GM12878 (cell line): Measurements from ENCODE around the gene LDB2. TPM values are rescaled to one million over a fixed set of nuclear protein-coding genes. Genes with fewer than 3 reads are reported as not detected.

Source experiments
- ATAC-seq: fragments of 200-7000 bp; cut with Tn5 transposase; 3 replicates; pipeline ENCODE4 v1.9.1; 2020; ENCODE audit warnings: mild to moderate bottlenecking, moderate library complexity
- BruUV-seq: library from RNA; stranded (reverse); fragments of 400-500 nt; replicated peaks from 2 replicates; lab custom pipeline; 2021; lab: Mats Ljungman, UMichigan
- CTCF ChIA-PET: fragments of 300-600 bp; sonication (Branson Sonifier 250); formaldehyde crosslinking; extraction: SDS; loops from one replicate; lab custom pipeline; 2021; ENCODE audit warnings: inconsistent platforms; lab: Yijun Ruan, JAX
- POLR2A ChIA-PET: fragments of 350-600 bp; formaldehyde crosslinking; extraction: SDS; loops from one replicate; lab custom pipeline; 2021; ENCODE audit warnings: inconsistent platforms; lab: Charles Lee
- RAD21 ChIA-PET: fragments of 300-600 bp; sonication (Branson Sonifier 250); formaldehyde crosslinking; loops from one replicate; lab custom pipeline; 2023; ENCODE audit warnings: antibody characterized with exemption; ENCODE audit not compliant: unreplicated experiment; lab: Charles Lee
- SMC1A ChIA-PET: fragments of 300-600 bp; sonication (Branson Sonifier 250); formaldehyde crosslinking; loops from one replicate; lab custom pipeline; 2023; ENCODE audit not compliant: unreplicated experiment, uncharacterized antibody; lab: Charles Lee
- DNase-seq: peaks from one replicate; pipeline ENCODE4 v3.0.0-alpha.2; 2011; ENCODE audit warnings: low read depth, low spot score
- FAIRE-seq: peaks from 3 replicates; lab custom pipeline; 2011; peaks lifted over from hg19 to GRCh38; lab: Jason Lieb, UNC
- H2AFZ ChIP-seq: 2 replicates; pipeline ENCODE4 v1.6.0; 2011; ENCODE audit warnings: low read depth, low read length, control low read depth; ENCODE audit not compliant: control insufficient read depth
- H3K27ac ChIP-seq: 2 replicates; pipeline ENCODE4 v1.5.1; 2011; ENCODE audit warnings: control low read depth; ENCODE audit not compliant: control insufficient read depth, insufficient read depth
- H3K27me3 ChIP-seq, 2 experiments: replicated peaks in 1 of 2; 2 replicates each; pipeline versions ENCODE4 v1.6.0 to v1.6.1; 2011; ENCODE audit warnings: low read length in 1 of 2; ENCODE audit not compliant: control insufficient read depth in 2 of 2, insufficient read depth in 2 of 2
- H3K36me3 ChIP-seq, 2 experiments: 2 replicates each; pipeline ENCODE4 v1.5.1; 2011; ENCODE audit warnings: low read length in 1 of 2; ENCODE audit not compliant: control insufficient read depth in 2 of 2, insufficient read depth in 2 of 2
- H3K4me1 ChIP-seq: 2 replicates; pipeline ENCODE4 v1.6.1; 2011; ENCODE audit warnings: mild to moderate bottlenecking, low read length, moderate library complexity, mixed read lengths; ENCODE audit not compliant: control insufficient read depth, insufficient read depth
- H3K4me2 ChIP-seq: 2 replicates; pipeline ENCODE4 v1.6.0; 2011; ENCODE audit warnings: control low read depth; ENCODE audit not compliant: control insufficient read depth, insufficient read depth
- H3K4me3 ChIP-seq: fragments of 200-600 bp; sonication (generic); 2 replicates; pipeline ENCODE4 v1.5.1; 2016
- H3K79me2 ChIP-seq: 2 replicates; pipeline ENCODE4 v1.6.0; 2011; ENCODE audit warnings: low read length; ENCODE audit not compliant: control insufficient read depth, insufficient read depth
- H3K9ac ChIP-seq: 2 replicates; pipeline ENCODE4 v1.8.0; 2011; ENCODE audit warnings: low read length, control low read depth, mixed read lengths; ENCODE audit not compliant: control insufficient read depth, insufficient read depth
- H3K9me3 ChIP-seq: replicated peaks from 3 replicates; pipeline ENCODE4 v1.5.1; 2011; ENCODE audit warnings: mild to moderate bottlenecking, low read length; ENCODE audit not compliant: control insufficient read depth, insufficient read depth
- H4K20me1 ChIP-seq: 2 replicates; pipeline ENCODE4 v1.6.0; 2011; ENCODE audit not compliant: control insufficient read depth, insufficient read depth
- ATF7 ChIP-seq: fragments of 450-650 bp; IDR thresholded peaks from 2 replicates; pipeline ENCODE4 v1.6.1; 2016; ENCODE audit warnings: low read depth, mild to moderate bottlenecking
- CBX5 ChIP-seq: sonication (generic); IDR thresholded peaks from 2 replicates; pipeline ENCODE4 v1.6.1; 2016; ENCODE audit warnings: low read depth, moderate library complexity, mild to moderate bottlenecking, inconsistent platforms
- ESRRA ChIP-seq: IDR thresholded peaks from 2 replicates; pipeline ENCODE4 v1.6.1; 2012; ENCODE audit warnings: mild to moderate bottlenecking, low read length, improper control_type of control experiment
- MEF2B ChIP-seq: fragments of 450-650 bp; IDR thresholded peaks from 2 replicates; pipeline ENCODE4 v1.6.1; 2018; ENCODE audit warnings: mild to moderate bottlenecking, moderate library complexity; ENCODE audit not compliant: partially characterized antibody, poor library complexity, severe bottlenecking
- POU2F2 ChIP-seq: IDR thresholded peaks from 3 replicates; pipeline ENCODE4 v1.6.1; 2011; ENCODE audit warnings: low read depth, mild to moderate bottlenecking, low read length, borderline replicate concordance
- RB1 ChIP-seq: fragments of 450-650 bp; formaldehyde crosslinking; IDR thresholded peaks from 2 replicates; pipeline ENCODE4 v1.6.1; 2017; ENCODE audit warnings: mild to moderate bottlenecking, borderline replicate concordance
- RFX5 ChIP-seq: IDR thresholded peaks from 2 replicates; pipeline ENCODE4 v1.6.1; 2011; ENCODE audit warnings: low read depth, low read length, improper control_type of control experiment
- SRF ChIP-seq, 2 experiments: IDR thresholded peaks; 2 replicates each; pipeline ENCODE4 v1.6.1; 2011; ENCODE audit warnings: low read depth in 2 of 2, low read length in 2 of 2, mild to moderate bottlenecking in 1 of 2, moderate library complexity in 1 of 2
- TAF1 ChIP-seq: IDR thresholded peaks from 2 replicates; pipeline ENCODE4 v1.6.1; 2011; ENCODE audit warnings: mild to moderate bottlenecking, low read depth, low read length, borderline replicate concordance
- WGBS: methylation state at CpG from one replicate; pipeline ENCODE4 v1.1.6; 2016; ENCODE audit warnings: low lambda C conversion rate; ENCODE audit not compliant: insufficient replicate concordance, insufficient coverage; ENCODE audit errors: missing lambda C conversion rate; 5-methylcytosine and 5-hydroxymethylcytosine counted together
- in situ Hi-C: fragments of 300-500 bp; cut with MboI; formaldehyde crosslinking; loops from 9 replicates; pipeline ENCODE4 v1.14.3; 2018; ENCODE audit warnings: mixed read lengths
- intact Hi-C: fragments of 100-400 bp; cut with micrococcal nuclease; formaldehyde crosslinking; loops from one replicate; pipeline ENCODE4 v1.14.2; 2022; ENCODE audit not compliant: unreplicated experiment
- polyA plus RNA-seq, 11 experiments: library from polyadenylated mRNA; depleted of rRNA in 4 of 11; unstranded in 6 of 11; stranded (reverse) in 5 of 11; fragments of >200 nt; fragmentation: Nextera tagmentation in 4 of 11; fragmentation: Illumina TruSeq in 1 of 11; extraction: Ambion mirVana in 4 of 11; extraction: Trizol in 1 of 11; gene quantifications; 1 replicate in 1 of 11; 2 replicates in 10 of 11; pipeline versions ENCODE4 v1.2.1 to v1.2.3, GENCODE V29; 2011 to 2016; ENCODE audit warnings: inconsistent platforms in 2 of 11, missing spikeins in 2 of 11, low read depth in 1 of 11
- total RNA-seq, 4 experiments: library from RNA; depleted of rRNA in 3 of 4; stranded (reverse); fragments of >200 nt in 3 of 4; fragmentation: Illumina TruSeq in 1 of 4; extraction: Trizol in 1 of 4; gene quantifications; 2 replicates each; pipeline versions ENCODE4 v1.2.1 to v1.2.3, GENCODE V29; 2013 to 2021
- TF ChIP-seq, protein P1 (sequence below): fragments of 450-650 bp; IDR thresholded peaks from 2 replicates; pipeline ENCODE4 v1.6.1; 2014; ENCODE audit warnings: mild to moderate bottlenecking
- TF ChIP-seq, protein P2 (sequence below): fragments of 450-650 bp; IDR thresholded peaks from 2 replicates; pipeline ENCODE4 v1.6.1; 2017; ENCODE audit warnings: low read depth, mild to moderate bottlenecking, moderate library complexity
- TF ChIP-seq, protein P3 (sequence below): fragments of 450-650 bp; IDR thresholded peaks from 2 replicates; pipeline ENCODE4 v1.6.1; 2017; ENCODE audit warnings: antibody characterized with exemption, mild to moderate bottlenecking, moderate library complexity

The LDB2 gene
- total and polyA plus RNA-seq, 10 of the 15 experiments (the other 5 are each of a cell fraction or from before 2014, with no cell fraction given): 0.15 TPM; not detected in 9

DNA sequence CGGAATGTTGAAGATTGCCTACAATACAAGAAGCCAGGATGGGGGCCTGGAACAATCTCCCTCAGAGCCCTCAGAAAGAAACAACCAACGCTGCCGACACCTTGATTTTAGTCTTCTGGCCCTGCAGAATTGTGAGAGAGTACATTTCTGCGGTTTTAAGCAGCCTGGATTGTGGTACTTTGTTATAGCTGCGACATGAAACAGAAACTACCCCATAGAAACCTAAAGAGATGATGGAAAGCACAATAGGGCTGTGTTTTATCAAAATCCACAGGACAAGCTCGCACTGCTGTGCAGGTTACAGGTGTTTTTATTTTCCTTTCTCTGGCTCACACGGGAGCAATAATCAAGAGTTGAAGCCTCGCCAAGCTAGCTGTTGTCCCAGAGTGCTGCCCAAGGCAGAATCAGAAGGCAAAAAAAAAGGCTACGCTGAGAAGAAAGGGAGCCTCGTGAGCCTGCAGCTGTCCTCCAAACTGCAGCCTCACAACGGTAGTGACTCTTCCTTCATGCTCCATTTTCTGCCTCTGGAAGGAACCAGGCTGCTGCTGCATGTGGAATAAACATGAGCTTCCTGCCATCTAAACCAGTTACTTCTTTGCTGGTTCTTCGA is 232.4 kb downstream of the LDB2 start:
- intact Hi-C loops: no loop called here
- Histone ChIP-seq H3K4me2 (no peak overlapping the region), H3K9me3 (no peaks in the 10 kb centered on the region), H3K27ac (no peak overlapping the region), H3K79me2 (no peaks in the 10 kb centered on the region), H3K36me3 (no peaks in the 10 kb centered on the region), H3K9ac (no peak overlapping the region), H2AFZ (no peak overlapping the region), H3K4me3 (no peak overlapping the region), H3K27me3 (no peaks in the 10 kb centered on the region), H3K4me1 (no peaks in the 10 kb centered on the region), H4K20me1 (no peaks in the 10 kb centered on the region)
- POLR2A ChIA-PET: no interaction called here
- in situ Hi-C loops: no loop called here
- FAIRE-seq: no peak
- SMC1A ChIA-PET: interaction anchor here (0.8 kb wide), 1 partner anchor 741 kb away, joined by 4 read pairs; no protein-coding TSS in a partner anchor
- TF ChIP-seq, protein P1, sequence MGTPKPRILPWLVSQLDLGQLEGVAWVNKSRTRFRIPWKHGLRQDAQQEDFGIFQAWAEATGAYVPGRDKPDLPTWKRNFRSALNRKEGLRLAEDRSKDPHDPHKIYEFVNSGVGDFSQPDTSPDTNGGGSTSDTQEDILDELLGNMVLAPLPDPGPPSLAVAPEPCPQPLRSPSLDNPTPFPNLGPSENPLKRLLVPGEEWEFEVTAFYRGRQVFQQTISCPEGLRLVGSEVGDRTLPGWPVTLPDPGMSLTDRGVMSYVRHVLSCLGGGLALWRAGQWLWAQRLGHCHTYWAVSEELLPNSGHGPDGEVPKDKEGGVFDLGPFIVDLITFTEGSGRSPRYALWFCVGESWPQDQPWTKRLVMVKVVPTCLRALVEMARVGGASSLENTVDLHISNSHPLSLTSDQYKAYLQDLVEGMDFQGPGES: no peak
- no peak for TF ChIP-seq SRF (IDR thresholded peaks at IDR 0.05; ENCODE audit: low read depth in 2 of 2, low read length in 2 of 2)
- no peak for TF ChIP-seq RFX5
- BruUV-seq: no TSS peak
- CTCF ChIA-PET: interaction anchor here (0.7 kb wide), 1 partner anchor 665 kb away, joined by 3 read pairs; no protein-coding TSS in a partner anchor
- ATAC-seq: no peak
- RAD21 ChIA-PET: no interaction called here
- no peak for DNase-seq
- WGBS: 11% methylated on average over 12 of the region's 12 CpGs

DNA sequence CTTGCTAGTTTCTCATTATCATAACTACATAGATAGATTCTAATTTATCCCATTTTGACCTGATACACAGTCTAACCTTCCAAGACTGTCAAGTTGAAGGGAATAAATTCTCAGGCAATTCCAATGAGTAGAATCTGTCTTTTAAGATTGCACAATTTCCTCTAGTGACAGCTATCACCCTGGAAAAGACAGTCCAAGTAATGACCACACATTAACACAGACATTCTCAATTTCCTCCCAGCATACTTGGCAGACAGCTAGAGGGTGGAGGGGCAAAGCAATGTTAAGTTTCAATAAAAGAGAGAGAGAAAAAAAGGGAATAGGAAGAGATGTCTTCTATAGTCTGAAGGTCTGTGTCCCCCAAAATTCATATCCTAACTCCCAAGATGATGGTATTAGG is 234.7 kb downstream of the LDB2 start:
- H3K4me2 ChIP-seq: no peak overlapping the region
- TF ChIP-seq, protein P2, sequence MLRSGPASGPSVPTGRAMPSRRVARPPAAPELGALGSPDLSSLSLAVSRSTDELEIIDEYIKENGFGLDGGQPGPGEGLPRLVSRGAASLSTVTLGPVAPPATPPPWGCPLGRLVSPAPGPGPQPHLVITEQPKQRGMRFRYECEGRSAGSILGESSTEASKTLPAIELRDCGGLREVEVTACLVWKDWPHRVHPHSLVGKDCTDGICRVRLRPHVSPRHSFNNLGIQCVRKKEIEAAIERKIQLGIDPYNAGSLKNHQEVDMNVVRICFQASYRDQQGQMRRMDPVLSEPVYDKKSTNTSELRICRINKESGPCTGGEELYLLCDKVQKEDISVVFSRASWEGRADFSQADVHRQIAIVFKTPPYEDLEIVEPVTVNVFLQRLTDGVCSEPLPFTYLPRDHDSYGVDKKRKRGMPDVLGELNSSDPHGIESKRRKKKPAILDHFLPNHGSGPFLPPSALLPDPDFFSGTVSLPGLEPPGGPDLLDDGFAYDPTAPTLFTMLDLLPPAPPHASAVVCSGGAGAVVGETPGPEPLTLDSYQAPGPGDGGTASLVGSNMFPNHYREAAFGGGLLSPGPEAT: no peak
- no peak for TF ChIP-seq POU2F2
- TF ChIP-seq MEF2B: no peak
- TF ChIP-seq TAF1: no peak
- TF ChIP-seq, protein P3, sequence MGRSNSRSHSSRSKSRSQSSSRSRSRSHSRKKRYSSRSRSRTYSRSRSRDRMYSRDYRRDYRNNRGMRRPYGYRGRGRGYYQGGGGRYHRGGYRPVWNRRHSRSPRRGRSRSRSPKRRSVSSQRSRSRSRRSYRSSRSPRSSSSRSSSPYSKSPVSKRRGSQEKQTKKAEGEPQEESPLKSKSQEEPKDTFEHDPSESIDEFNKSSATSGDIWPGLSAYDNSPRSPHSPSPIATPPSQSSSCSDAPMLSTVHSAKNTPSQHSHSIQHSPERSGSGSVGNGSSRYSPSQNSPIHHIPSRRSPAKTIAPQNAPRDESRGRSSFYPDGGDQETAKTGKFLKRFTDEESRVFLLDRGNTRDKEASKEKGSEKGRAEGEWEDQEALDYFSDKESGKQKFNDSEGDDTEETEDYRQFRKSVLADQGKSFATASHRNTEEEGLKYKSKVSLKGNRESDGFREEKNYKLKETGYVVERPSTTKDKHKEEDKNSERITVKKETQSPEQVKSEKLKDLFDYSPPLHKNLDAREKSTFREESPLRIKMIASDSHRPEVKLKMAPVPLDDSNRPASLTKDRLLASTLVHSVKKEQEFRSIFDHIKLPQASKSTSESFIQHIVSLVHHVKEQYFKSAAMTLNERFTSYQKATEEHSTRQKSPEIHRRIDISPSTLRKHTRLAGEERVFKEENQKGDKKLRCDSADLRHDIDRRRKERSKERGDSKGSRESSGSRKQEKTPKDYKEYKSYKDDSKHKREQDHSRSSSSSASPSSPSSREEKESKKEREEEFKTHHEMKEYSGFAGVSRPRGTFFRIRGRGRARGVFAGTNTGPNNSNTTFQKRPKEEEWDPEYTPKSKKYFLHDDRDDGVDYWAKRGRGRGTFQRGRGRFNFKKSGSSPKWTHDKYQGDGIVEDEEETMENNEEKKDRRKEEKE: no peak
- no peak for TF ChIP-seq ATF7
- TF ChIP-seq RFX5: no peak
- no peak for TF ChIP-seq CBX5
- TF ChIP-seq ESRRA: no peak
- TF ChIP-seq RB1: no peak

More for the DNA sequence above, 234.7 kb downstream of the LDB2 start:
- ChIA-PET SMC1A (no interaction called here), POLR2A (no interaction called here), CTCF (no interaction called here), RAD21 (no interaction called here)
- FAIRE-seq: no peak
- no peak overlapping the region for H2AFZ ChIP-seq
- no peak overlapping the region for H3K27ac ChIP-seq
- no TSS peak for BruUV-seq
- no peaks in the 10 kb centered on the region for H3K79me2 ChIP-seq
- DNase-seq: no peak
- H3K9ac ChIP-seq: no peak overlapping the region
- H3K4me1 ChIP-seq: no peaks in the 10 kb centered on the region
- H3K9me3 ChIP-seq: no peaks in the 10 kb centered on the region
- no peaks in the 10 kb centered on the region for H3K27me3 ChIP-seq
- no peaks in the 10 kb centered on the region for H3K36me3 ChIP-seq
- in situ Hi-C loops: no loop called here
- no peaks in the 10 kb centered on the region for H4K20me1 ChIP-seq
- no peak overlapping the region for H3K4me3 ChIP-seq
- intact Hi-C loops: no loop called here
- no peak for ATAC-seq
